Hypothalamus (tissue), 51 donors: ENCODE measurements around the gene CIAO2B.

Experiments
- DNase-seq, 51 donors: peaks; one replicate each; lab custom pipeline; 2025; lab: John Stamatoyannopoulos, UW

CIAO2B gene

GRCh38 chr16:66942981-66943380, 8.8 kb upstream of the CIAO2B start:
- DNase-seq: no peak

DNA sequence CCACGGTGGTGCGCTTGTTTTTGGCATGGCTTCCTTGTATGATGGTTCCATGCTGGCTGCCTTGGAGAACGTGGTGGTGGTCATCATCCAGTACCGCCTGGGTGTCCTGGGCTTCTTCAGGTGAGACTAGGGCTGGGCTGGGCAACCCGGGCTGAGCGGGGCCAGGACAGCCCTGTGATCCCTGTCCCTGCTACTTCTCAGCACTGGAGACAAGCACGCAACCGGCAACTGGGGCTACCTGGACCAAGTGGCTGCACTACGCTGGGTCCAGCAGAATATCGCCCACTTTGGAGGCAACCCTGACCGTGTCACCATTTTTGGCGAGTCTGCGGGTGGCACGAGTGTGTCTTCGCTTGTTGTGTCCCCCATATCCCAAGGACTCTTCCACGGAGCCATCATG, 6.0 kb upstream of the CIAO2B start:
- no peak for DNase-seq

DNA sequence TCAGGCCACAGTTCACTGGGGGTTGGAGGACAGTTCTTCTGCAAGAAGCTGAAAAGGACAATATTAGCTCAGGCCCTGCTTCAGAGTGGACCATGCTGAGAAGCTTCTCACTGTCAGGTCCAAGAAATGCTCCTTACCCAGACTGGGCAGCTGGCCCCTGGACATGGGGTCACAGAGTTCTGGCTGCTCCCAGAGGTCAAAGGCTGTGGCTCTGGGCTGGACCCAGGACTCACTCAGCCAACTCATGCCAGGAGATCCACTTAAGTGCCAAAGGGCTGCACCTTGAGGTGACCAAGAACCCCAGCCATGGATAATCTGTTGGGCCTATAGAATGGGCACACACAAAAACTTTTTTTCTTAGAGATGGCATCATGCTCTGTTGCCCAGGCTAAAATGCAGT, 5.2 kb upstream of the CIAO2B start:
- DNase-seq: no peak

GRCh38 chr16:66937725-66938337, 3.6 kb upstream of the CIAO2B start:
- DNase-seq: no peak

DNA sequence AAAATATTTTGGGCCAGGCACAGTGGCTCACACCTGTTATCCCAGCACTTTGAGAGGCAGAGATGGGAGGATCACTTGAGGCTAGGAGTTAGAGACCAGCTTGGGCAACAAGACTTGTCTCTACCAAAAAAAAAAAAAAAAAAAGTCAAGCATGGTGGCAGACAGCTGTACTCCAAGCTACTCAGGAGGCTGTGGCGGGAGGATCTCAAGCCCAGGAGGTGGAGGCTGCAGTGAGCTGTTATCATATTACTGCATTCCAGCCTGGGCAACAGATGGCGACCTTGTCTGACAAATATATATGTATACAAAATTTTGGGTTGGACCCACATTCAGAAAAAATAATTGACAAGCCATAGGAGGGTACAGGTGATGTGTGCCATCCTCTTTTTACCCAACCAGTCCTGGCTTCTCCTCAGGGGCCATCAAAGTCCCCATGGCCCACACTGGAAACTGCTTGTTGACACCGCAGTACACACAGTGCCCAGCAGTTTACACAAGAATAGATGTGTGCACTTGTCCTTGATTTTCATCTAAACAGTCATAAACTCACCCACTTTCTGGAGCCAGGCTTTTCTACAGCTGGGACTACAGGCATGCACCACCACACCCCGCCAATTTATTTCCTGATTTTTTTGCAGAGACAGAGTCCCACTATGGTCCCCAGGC, 2.8 kb upstream of the CIAO2B start:
- no peak for DNase-seq

DNA sequence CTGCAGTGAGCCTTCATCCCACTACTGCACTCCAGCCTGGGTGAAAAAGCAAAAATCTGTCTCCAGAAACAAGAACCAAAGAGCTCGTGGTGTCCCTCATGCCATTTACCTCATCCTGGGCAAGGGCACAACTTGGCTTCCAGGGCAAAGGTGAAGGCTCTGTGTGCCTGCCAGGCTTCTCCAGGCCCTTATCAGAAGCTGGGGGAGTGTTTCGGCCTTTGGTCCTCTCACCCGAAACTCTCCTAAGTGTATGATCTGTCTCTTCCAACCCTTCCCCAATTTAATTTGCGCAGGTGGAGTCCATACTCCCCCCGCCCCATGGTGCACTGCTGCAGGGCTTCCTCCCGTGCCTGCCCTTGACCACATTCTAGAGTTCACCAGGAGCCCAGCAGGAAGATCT, 2.3 kb upstream of the CIAO2B start:
- DNase-seq: no peak

DNA sequence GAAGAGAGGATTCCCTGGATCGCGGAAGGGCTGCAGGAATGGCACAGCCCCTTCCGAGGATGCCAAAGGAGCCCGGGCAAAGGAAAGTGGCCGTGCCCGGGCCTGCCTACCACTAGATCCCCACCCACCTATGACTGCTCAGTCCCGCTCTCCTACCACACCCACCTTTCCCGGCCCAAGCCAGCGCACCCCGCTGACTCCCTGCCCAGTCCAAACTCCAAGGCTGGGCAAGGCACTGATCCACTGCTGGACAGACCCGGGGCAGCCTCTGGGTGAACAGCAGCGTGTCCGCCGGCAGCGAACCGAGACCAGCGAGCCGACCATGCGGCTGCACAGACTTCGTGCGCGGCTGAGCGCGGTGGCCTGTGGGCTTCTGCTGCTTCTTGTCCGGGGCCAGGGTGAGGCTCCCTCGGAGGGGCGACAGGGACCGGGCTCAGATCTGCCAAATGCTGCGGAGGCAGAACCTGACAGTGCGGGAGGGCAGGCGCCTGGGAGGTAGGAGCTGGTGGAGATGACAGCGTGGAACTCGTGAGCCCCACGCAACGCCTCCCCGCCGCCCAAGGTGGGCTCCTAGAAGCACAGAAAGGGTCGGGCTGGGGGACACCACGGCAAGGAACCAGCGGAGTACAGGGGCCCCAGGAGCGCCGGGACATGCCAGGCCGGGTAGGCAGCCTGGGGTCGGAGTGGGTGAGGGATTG, 1.3 kb upstream of the CIAO2B start, which contains the start of gene CES2:
Gene CES2, plus strand, starts transcription at position 203 of the 698 bp plus-strand sequence. Its CDS starts 120 bp downstream, at position 323.
- DNase-seq: peak in 10 of 51 donors; percentile 12 to 46 (median 26)

GRCh38 chr16:66934839-66935313, 674 bp upstream of the CIAO2B start:
- peak in 3 of 51 donors; percentile 37 to 49 (median 46) for DNase-seq

DNA sequence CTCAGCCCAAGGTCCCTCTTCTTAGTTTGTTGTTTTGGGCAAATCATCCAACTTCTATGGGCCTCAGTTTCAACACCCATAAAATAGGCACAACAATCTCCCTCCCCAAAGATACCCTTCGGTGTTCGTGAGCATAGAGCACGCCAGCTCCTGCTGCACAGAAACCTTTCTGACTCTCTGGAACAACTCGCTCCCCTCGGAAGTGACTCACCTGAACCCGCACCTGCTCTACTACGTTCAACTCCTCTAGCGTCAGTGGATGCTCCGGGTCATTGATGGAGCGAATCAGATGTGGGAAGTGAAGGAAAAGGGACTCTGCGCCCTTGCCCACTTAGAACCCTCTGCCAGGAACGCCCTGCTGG, 445 bp downstream of the CIAO2B start:
- peak in 2 of 51 donors; percentile 33 to 47 for DNase-seq

DNA sequence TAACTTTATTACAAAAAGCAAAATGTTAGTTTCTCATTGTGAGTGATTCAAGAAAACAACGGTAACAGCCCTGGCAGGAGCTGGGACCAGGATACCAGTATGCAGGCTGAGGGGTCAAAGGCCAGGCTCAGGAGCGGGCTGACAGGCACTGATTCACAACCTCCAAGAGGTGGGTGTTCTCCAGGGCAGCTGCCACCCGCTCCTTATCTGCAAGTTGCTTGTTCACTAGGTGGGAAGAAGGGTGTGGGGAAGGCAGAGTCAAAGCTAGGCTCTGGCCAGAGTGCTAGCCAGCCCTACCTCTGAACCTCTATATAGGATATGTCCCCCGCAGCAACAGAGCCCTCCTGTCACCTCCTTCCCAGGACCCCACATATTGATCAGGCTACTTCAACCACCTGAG, 2.1 kb downstream of the CIAO2B start:
- DNase-seq: no peak

GRCh38 chr16:66931665-66932064, 2.5 kb downstream of the CIAO2B start:
- DNase-seq: no peak

- no peak for DNase-seq
Observed at GRCh38 chr16:66930189-66930588, 4.0 kb downstream of the CIAO2B start.

DNA sequence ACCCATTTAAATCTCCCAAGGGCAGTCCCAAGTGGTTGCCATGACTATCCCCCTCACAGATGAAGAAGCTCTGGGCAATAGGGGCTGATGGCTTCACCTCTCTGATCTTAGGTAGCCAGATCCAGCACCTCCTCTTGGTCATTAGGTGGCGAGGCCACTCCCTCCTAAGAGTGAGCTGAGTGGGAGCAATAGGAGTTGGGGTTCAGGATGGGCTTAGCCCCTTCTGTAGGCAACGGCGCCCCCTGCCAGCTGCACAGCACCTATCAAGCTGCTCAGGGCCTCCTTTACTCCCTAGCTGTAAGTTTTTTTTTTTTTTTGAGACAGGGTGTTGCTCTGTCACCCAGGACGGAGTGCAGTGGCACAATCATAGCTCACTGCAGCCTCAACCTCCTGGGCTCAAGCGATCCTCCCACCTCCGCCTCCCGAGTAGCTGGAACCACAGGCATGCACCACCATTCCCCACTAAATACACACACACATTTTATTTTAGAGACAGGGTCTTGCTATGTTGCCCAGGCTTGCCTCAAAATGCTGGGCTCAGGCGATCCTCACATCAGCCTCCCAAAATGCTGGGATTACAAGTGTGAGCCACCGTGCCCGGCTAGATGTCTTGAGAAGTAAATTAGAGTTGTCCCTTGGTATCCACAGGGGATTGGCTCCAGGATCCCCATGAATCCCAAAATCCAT, 5.4 kb downstream of the CIAO2B start:
- peak in 3 of 51 donors; percentile 14 to 24 (median 20) for DNase-seq

- DNase-seq: peak in 2 of 51 donors; percentile 5 to 18
Observed at GRCh38 chr16:66927918-66928649, 6.1 kb downstream of the CIAO2B start.

- peak in 6 of 51 donors; percentile 7 to 43 (median 29) for DNase-seq
Observed at GRCh38 chr16:66926961-66927436, 7.2 kb downstream of the CIAO2B start.

- DNase-seq: peak in 25 of 51 donors; percentile 15 to 69 (median 37)
Observed at GRCh38 chr16:66926171-66926947, 7.8 kb downstream of the CIAO2B start.

DNA sequence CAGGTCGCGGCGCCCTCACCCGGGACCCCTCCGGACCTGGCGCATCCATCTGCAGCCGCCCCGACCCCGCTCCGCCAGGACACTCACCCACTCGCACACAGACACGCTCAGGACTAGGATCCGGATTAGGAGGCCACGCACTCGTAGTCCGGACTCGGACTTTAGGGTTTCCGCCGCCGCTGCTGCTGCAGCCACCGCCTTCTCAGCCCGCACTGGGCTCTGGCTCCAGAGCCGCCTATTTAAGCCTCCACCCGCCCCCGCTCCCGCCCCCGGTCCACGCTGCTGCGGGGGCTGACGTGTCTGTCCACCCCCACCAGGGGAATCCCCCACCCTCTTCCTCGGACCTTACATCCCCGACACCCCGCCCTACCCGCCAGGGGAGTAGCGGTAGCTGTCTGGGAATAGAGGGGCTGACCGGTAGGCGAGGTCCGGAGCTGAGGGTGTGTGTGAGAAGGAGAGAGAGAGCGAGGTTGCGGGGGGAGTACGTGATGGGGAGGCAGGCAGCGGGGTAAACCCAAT, 8.8 kb downstream of the CIAO2B start, which contains the start of gene RRAD:
Gene RRAD, minus strand, starts transcription at position 214 of the 519 bp plus-strand sequence. CDS start 356 bp downstream, outside the sequence.
- peak in 11 of 51 donors; percentile 13 to 51 (median 25) for DNase-seq

DNA sequence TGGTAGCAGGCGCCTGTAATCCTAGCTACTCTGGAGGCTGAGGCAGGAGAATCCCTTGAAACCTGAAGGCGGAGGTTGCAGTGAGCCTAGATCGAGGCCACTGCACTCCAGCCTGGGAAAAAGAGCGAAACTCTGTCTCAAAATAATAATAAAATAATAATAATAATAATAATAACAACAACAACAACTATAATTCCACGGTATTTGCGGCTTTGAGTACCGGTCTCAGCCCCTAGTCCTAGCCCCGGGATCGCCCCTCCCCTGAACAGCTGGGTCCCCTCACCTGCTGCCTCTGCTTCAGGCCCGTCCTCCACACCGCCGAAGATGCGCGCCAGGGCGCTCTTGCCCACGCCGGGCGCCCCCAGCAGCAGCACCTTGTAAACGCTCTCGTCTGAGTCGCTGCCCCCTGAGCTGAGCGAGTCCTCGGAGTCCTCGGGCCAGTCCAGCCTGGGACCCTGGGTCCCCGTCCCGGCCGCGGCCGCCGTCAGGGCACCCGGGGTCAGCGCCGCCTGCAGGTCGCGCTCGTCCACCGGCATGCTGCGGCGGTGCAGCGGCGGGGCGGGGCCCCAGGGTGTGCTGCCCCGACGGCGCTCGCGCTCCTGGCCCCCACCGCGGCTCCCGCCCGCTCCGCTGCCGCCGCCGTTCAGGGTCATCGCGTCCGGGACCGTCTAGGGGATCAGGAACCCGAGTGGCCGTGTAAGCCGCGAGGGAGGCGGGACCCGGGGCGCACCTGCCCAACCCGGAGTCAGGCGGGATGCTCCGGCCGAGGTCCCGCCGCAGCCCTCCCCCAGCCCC, 9.5 kb downstream of the CIAO2B start:
- DNase-seq: peak in 3 of 51 donors; percentile 13 to 24 (median 13)
